ENCODE results near the gene AFAP1L2.

- TF ChIP-seq ZFP30 (CRISPR knock-in tag; IDR thresholded peaks at IDR 0.05; ENCODE audit: borderline replicate concordance), result no peak
- no peak for TF ChIP-seq MTA1 (IDR thresholded peaks at IDR 0.05; ENCODE audit: borderline replicate concordance)
- no peak for TF ChIP-seq MAFF (IDR thresholded peaks at IDR 0.05; ENCODE audit: low read length)
- no peak for TF ChIP-seq NFYB (IDR thresholded peaks at IDR 0.05; ENCODE audit: extremely low read depth, insufficient read length)
- TF ChIP-seq EP300 (IDR thresholded peaks at IDR 0.05; ENCODE audit: low read length), result no peak
- TF ChIP-seq YY1 (IDR thresholded peaks at IDR 0.05; ENCODE audit: borderline replicate concordance in 1 of 3, control insufficient read depth in 1 of 3, extremely low read depth in 1 of 3, insufficient read depth in 3 of 3, insufficient read length in 1 of 3, insufficient replicate concordance in 2 of 3, low read depth in 1 of 3, low read length in 2 of 3), result no peak
- no peak for TF ChIP-seq ZNF217 (CRISPR knock-in tag; IDR thresholded peaks at IDR 0.05)
- no peak for TF ChIP-seq EZH2 (IDR thresholded peaks at IDR 0.05; ENCODE audit: borderline replicate concordance, low read depth, low read length)
- TF ChIP-seq CTCF (IDR thresholded peaks at IDR 0.05 in 2 of 3, conservative IDR thresholded peaks at IDR 0.05 in 1 of 3; ENCODE audit: insufficient read depth in 2 of 3, low read depth in 1 of 3, low read length in 3 of 3), result no peak
- no peak for TF ChIP-seq POLR2AphosphoS2 (IDR thresholded peaks at IDR 0.05; ENCODE audit: low read length)
- TF ChIP-seq ZFP91 (CRISPR knock-in tag; IDR thresholded peaks at IDR 0.05), result no peak
These were observed 13.8 kb upstream of the AFAP1L2 start for GRCh38 chr10:114418109-114418508.

Data from K562 (cell line).